ENCODE measurements around the gene ABLIM2.
"Not testable (repeated sequence)": the region's sequence is repeated elsewhere in the genome, so short reads cannot be mapped to it uniquely, and the experiment has no call there.

The ABLIM2 gene

DNA sequence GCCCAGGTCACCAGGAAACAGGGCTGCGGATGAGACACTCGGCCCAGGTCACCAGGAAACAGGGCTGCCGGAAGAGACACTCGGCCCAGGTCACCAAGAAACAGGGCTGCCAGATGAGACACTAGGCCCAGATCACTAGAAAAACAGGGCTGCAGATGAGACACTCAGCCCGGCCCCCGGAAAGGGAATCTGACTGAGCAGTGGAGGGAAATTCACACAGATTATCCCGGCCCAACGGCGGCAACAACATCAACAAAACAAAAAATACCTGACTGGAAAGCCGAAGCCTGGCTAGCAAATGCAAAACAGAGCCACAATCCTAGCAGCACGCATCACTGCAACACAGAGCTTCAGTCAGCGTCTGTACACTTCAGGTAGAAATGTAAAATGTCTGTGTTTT, 239.6 kb downstream of the ABLIM2 start:
- no peak overlapping the region for H3K27ac ChIP-seq (ENCODE audit: low read depth in 2 of 2, low read length in 2 of 2)

DNA sequence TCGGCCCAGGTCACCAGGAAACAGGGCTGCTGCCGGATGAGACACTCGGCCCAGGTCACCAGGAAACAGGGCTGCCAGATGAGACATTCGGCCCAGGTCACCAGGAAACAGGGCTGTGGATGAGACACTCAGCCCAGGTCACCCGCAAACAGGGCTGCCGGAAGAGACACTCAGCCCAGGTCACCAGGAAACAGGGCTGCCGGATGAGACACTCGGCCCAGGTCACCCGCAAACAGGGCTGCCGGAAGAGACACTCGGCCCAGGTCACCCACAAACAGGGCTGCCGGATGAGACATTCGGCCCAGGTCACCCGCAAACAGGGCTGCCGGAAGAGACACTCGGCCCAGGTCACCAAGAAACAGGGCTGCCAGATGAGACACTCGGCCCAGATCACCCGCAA, 240.4 kb downstream of the ABLIM2 start:
- H3K36me3 ChIP-seq (ENCODE audit: control insufficient read depth in 2 of 2, insufficient read depth in 2 of 2, low read length in 2 of 2); H3K4me1 ChIP-seq (ENCODE audit: control insufficient read depth in 2 of 2, insufficient read depth in 2 of 2, low read length in 2 of 2); H3K27ac ChIP-seq (ENCODE audit: low read depth in 2 of 2, low read length in 2 of 2): not testable (repeated sequence)

More for the DNA sequence above, 239.6 kb downstream of the ABLIM2 start:
- Histone ChIP-seq H3K4me1 (ENCODE audit: control insufficient read depth in 2 of 2, insufficient read depth in 2 of 2, low read length in 2 of 2) (peaks cover 0 to 4% of the 10 kb centered on the region in 2 donors), H3K9ac (ENCODE audit: low read depth in 1 of 2, low read length in 2 of 2) (no peak overlapping the region), H3K36me3 (ENCODE audit: control insufficient read depth in 2 of 2, insufficient read depth in 2 of 2, low read length in 2 of 2) (peaks cover 0 to 3% of the 10 kb centered on the region in 2 donors), H3K9me3 (ENCODE audit: control insufficient read depth in 2 of 2, low read length in 2 of 2) (no peaks in the 10 kb centered on the region), H3K27me3 (ENCODE audit: control insufficient read depth in 2 of 2, insufficient read depth in 2 of 2, low read length in 2 of 2) (no peaks in the 10 kb centered on the region), H3K4me3 (ENCODE audit: low read length in 2 of 2) (no peak overlapping the region)

DNA sequence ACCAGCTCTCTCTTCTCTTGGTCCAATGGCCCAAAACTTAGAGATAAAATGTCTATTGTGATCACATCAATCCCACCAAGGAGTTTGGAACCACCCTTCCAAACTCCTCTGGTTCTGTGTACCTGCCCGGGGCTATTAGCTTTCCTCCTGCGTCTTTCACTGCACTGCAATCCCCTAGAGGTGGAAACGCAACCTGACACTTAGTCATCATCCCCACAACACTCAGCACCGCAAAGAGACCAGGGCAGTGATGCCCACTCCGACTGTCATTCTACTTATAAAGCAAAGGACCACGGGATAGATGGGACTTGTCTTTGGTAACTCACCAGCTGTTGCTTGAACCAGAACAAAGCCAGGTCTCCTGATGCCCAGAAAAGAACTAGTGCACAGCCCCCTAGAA, 240.9 kb downstream of the ABLIM2 start:
- Histone ChIP-seq H3K4me1 (ENCODE audit: control insufficient read depth in 2 of 2, insufficient read depth in 2 of 2, low read length in 2 of 2) (peaks cover 0 to 4% of the 10 kb centered on the region in 2 donors), H3K27ac (ENCODE audit: low read depth in 2 of 2, low read length in 2 of 2) (no peak overlapping the region)

More for the DNA sequence above, 240.4 kb downstream of the ABLIM2 start:
- not testable (repeated sequence) for H3K4me3 ChIP-seq (ENCODE audit: low read length in 2 of 2); H3K9ac ChIP-seq (ENCODE audit: low read depth in 1 of 2, low read length in 2 of 2); H3K9me3 ChIP-seq (ENCODE audit: control insufficient read depth in 2 of 2, low read length in 2 of 2); H3K27me3 ChIP-seq (ENCODE audit: control insufficient read depth in 2 of 2, insufficient read depth in 2 of 2, low read length in 2 of 2)

DNA sequence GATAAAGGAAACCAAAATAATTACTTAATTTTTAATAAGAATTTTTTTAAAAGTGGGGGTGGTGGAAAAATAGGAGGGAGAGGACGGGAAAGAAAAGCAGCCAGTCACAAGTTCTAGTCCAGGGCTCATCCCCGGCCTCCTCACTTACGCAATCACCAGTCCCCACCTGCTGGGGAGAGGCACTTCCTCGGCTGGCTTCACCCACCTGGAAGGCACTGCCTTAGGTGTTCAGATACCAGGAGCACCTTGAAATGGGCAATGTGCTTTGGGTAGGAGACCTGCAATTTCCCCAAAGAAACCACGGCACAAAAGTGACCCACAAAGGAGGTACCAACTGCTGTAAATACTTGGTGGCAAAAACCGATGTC, 242.8 kb downstream of the ABLIM2 start:
- H3K4me1 ChIP-seq (ENCODE audit: control insufficient read depth in 2 of 2, insufficient read depth in 2 of 2, low read length in 2 of 2), result peaks cover 2 to 10% of the 10 kb centered on the region in 2 donors
- no peak overlapping the region for H3K9ac ChIP-seq (ENCODE audit: low read depth in 1 of 2, low read length in 2 of 2)
- no peaks in the 10 kb centered on the region for H3K27me3 ChIP-seq (ENCODE audit: control insufficient read depth in 2 of 2, insufficient read depth in 2 of 2, low read length in 2 of 2)
- peaks cover 0 to 3% of the 10 kb centered on the region in 2 donors for H3K36me3 ChIP-seq (ENCODE audit: control insufficient read depth in 2 of 2, insufficient read depth in 2 of 2, low read length in 2 of 2)
- H3K27ac ChIP-seq (ENCODE audit: low read depth in 2 of 2, low read length in 2 of 2), result no peak overlapping the region
- H3K4me3 ChIP-seq (ENCODE audit: low read length in 2 of 2), result no peak overlapping the region
- H3K9me3 ChIP-seq (ENCODE audit: control insufficient read depth in 2 of 2, low read length in 2 of 2), result no peaks in the 10 kb centered on the region

More for the DNA sequence above, 240.9 kb downstream of the ABLIM2 start:
- Histone ChIP-seq H3K36me3 (ENCODE audit: control insufficient read depth in 2 of 2, insufficient read depth in 2 of 2, low read length in 2 of 2) (peaks cover 0 to 3% of the 10 kb centered on the region in 2 donors), H3K9ac (ENCODE audit: low read depth in 1 of 2, low read length in 2 of 2) (no peak overlapping the region), H3K27me3 (ENCODE audit: control insufficient read depth in 2 of 2, insufficient read depth in 2 of 2, low read length in 2 of 2) (no peaks in the 10 kb centered on the region), H3K9me3 (ENCODE audit: control insufficient read depth in 2 of 2, low read length in 2 of 2) (no peaks in the 10 kb centered on the region), H3K4me3 (ENCODE audit: low read length in 2 of 2) (no peak overlapping the region)

All from mucosa of rectum (tissue), 2 donors.